ENCODE data around the gene AAR2. TPM values are rescaled to one million over a fixed set of nuclear protein-coding genes. Genes with fewer than 3 reads are reported as not detected.

The AAR2 gene
- polyA plus RNA-seq, 1 donor from 2014 or later = 28.1 TPM

DNA sequence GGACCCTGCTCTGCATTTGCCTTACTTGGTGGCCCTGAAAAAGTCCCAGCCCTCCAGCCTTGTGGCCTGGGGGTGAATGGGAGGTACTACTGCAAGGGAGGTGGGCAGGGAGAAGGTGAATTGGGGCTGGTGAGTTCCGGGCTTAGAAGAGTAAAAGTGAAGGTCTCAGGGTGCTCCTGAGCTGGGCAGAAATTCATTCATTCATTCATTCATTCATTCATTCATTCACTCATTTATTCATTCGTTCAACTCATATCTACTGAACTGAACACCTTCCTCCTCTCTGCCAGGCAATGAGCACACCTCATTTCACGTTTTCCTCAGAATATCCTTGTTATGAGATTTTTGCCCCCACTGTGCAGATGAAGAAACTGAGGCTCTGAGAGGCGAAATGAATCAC is 63.2 kb downstream of the AAR2 start:
- Histone ChIP-seq H3K27me3 (ENCODE audit: insufficient read depth, low read depth, low read length) (peaks cover 15% of the 10 kb centered on the region), H2AFZ (ENCODE audit: low read depth, low read length) (no peak overlapping the region), H3K36me3 (ENCODE audit: insufficient read depth, low read length) (no peaks in the 10 kb centered on the region), H3F3A (ENCODE audit: insufficient read depth, low read length, poor library complexity, severe bottlenecking) (no peaks in the 10 kb centered on the region), H4K20me1 (ENCODE audit: insufficient read depth) (no peaks in the 10 kb centered on the region), H3K9ac (ENCODE audit: low read length) (no peak overlapping the region), H3K27ac (ENCODE audit: low read length) (no peak overlapping the region), H3K9me2 (ENCODE audit: insufficient read depth, low read length) (no peaks in the 10 kb centered on the region), H3K79me2 (replicated peaks; ENCODE audit: insufficient read depth, low read length) (no peaks in the 10 kb centered on the region), H3K4me2 (ENCODE audit: low read length) (no peak overlapping the region), H3K9me3 (ENCODE audit: low read length) (no peaks in the 10 kb centered on the region), H3K4me3 (ENCODE audit: low read length) (no peak overlapping the region)
- TF ChIP-seq POLR2AphosphoS5 (IDR thresholded peaks at IDR 0.05) = no peak
- TF ChIP-seq MXI1 (conservative IDR thresholded peaks at IDR 0.05; ENCODE audit: poor library complexity, severe bottlenecking) = no peak
- no peak for TF ChIP-seq EP300 (conservative IDR thresholded peaks at IDR 0.05; ENCODE audit: poor library complexity, severe bottlenecking)
- TF ChIP-seq, protein P1, sequence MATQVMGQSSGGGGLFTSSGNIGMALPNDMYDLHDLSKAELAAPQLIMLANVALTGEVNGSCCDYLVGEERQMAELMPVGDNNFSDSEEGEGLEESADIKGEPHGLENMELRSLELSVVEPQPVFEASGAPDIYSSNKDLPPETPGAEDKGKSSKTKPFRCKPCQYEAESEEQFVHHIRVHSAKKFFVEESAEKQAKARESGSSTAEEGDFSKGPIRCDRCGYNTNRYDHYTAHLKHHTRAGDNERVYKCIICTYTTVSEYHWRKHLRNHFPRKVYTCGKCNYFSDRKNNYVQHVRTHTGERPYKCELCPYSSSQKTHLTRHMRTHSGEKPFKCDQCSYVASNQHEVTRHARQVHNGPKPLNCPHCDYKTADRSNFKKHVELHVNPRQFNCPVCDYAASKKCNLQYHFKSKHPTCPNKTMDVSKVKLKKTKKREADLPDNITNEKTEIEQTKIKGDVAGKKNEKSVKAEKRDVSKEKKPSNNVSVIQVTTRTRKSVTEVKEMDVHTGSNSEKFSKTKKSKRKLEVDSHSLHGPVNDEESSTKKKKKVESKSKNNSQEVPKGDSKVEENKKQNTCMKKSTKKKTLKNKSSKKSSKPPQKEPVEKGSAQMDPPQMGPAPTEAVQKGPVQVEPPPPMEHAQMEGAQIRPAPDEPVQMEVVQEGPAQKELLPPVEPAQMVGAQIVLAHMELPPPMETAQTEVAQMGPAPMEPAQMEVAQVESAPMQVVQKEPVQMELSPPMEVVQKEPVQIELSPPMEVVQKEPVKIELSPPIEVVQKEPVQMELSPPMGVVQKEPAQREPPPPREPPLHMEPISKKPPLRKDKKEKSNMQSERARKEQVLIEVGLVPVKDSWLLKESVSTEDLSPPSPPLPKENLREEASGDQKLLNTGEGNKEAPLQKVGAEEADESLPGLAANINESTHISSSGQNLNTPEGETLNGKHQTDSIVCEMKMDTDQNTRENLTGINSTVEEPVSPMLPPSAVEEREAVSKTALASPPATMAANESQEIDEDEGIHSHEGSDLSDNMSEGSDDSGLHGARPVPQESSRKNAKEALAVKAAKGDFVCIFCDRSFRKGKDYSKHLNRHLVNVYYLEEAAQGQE (IDR thresholded peaks at IDR 0.05; ENCODE audit: borderline replicate concordance) = no peak
- TF ChIP-seq SMC3 (conservative IDR thresholded peaks at IDR 0.05; ENCODE audit: poor library complexity) = no peak
- no peak for TF ChIP-seq EZH2 (IDR thresholded peaks at IDR 0.05; ENCODE audit: borderline replicate concordance, insufficient read depth, low read length, poor library complexity, severe bottlenecking)
- no peak for TF ChIP-seq TAF1 (IDR thresholded peaks at IDR 0.05; ENCODE audit: low read depth)
- TF ChIP-seq, protein P2, sequence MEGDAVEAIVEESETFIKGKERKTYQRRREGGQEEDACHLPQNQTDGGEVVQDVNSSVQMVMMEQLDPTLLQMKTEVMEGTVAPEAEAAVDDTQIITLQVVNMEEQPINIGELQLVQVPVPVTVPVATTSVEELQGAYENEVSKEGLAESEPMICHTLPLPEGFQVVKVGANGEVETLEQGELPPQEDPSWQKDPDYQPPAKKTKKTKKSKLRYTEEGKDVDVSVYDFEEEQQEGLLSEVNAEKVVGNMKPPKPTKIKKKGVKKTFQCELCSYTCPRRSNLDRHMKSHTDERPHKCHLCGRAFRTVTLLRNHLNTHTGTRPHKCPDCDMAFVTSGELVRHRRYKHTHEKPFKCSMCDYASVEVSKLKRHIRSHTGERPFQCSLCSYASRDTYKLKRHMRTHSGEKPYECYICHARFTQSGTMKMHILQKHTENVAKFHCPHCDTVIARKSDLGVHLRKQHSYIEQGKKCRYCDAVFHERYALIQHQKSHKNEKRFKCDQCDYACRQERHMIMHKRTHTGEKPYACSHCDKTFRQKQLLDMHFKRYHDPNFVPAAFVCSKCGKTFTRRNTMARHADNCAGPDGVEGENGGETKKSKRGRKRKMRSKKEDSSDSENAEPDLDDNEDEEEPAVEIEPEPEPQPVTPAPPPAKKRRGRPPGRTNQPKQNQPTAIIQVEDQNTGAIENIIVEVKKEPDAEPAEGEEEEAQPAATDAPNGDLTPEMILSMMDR (IDR thresholded peaks at IDR 0.05; ENCODE audit: poor library complexity, severe bottlenecking) = no peak
- no peak for TF ChIP-seq RAD21 (conservative IDR thresholded peaks at IDR 0.05)

DNA sequence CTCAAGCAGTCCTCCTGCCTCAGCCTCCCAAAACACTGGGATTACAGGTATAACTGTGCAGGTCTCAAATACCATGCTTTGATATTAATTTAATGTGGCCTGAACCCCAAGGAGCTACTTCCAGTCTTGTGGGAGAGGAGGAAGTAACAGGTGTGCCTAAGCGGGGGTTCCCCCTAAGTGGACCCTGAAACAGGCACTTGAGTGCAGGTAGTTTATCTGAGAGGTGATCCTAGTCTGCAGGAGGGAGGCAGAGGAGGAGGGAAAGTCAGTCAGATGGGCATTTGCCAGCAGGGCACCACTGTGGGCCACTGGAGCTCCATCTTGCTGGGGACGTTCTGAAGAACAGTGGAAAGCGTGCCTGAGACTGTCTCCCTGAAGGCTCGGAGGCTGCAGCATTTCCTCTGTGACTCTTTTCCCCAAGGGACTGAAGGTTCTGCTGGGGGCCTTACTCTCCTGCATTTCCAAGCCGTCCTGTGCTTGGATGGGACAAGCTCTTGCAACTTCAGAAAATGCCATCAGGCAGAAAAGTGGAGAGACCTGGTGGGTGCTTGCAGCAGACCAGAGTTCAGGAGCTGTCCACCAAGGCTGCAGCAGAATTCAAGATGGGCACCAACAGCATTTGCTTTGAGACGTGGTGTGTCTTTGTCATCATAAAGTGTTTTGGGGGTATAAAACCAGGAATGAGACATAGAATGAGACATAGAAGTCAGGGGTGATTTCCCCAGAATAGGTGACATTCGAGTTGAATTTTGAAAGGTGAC is 65.3 kb downstream of the AAR2 start:
- Histone ChIP-seq H3K9me2 (ENCODE audit: insufficient read depth, low read length) (no peaks in the 10 kb centered on the region), H3F3A (ENCODE audit: insufficient read depth, low read length, poor library complexity, severe bottlenecking) (no peaks in the 10 kb centered on the region), H3K36me3 (ENCODE audit: insufficient read depth, low read length) (no peaks in the 10 kb centered on the region), H3K9me3 (ENCODE audit: low read length) (no peaks in the 10 kb centered on the region), H3K4me2 (ENCODE audit: low read length) (no peak overlapping the region), H2AFZ (ENCODE audit: low read depth, low read length) (no peak overlapping the region), H3K27me3 (ENCODE audit: insufficient read depth, low read depth, low read length) (peaks cover 24% of the 10 kb centered on the region), H4K20me1 (ENCODE audit: insufficient read depth) (no peaks in the 10 kb centered on the region), H3K9ac (ENCODE audit: low read length) (no peak overlapping the region), H3K27ac (ENCODE audit: low read length) (no peak overlapping the region), H3K4me3 (ENCODE audit: low read length) (no peak overlapping the region), H3K79me2 (replicated peaks; ENCODE audit: insufficient read depth, low read length) (no peaks in the 10 kb centered on the region)
- TF ChIP-seq POLR2AphosphoS5 (IDR thresholded peaks at IDR 0.05) = no peak
- no peak for TF ChIP-seq EP300 (conservative IDR thresholded peaks at IDR 0.05; ENCODE audit: poor library complexity, severe bottlenecking)
- TF ChIP-seq, protein P1 (IDR thresholded peaks at IDR 0.05; ENCODE audit: borderline replicate concordance) = no peak
- no peak for TF ChIP-seq MXI1 (conservative IDR thresholded peaks at IDR 0.05; ENCODE audit: poor library complexity, severe bottlenecking)
- no peak for TF ChIP-seq EZH2 (IDR thresholded peaks at IDR 0.05; ENCODE audit: borderline replicate concordance, insufficient read depth, low read length, poor library complexity, severe bottlenecking)
- TF ChIP-seq SMC3 (conservative IDR thresholded peaks at IDR 0.05; ENCODE audit: poor library complexity) = no peak
- no peak for TF ChIP-seq TAF1 (IDR thresholded peaks at IDR 0.05; ENCODE audit: low read depth)
- TF ChIP-seq RAD21 (conservative IDR thresholded peaks at IDR 0.05) = no peak
- TF ChIP-seq, protein P2 (IDR thresholded peaks at IDR 0.05; ENCODE audit: poor library complexity, severe bottlenecking) = no peak

Data from neural cell (in vitro differentiated cells).